ENCODE data around the gene RPL9. TPM values are rescaled to one million over a fixed set of nuclear protein-coding genes. Genes with fewer than 3 reads are reported as not detected.

RPL9 gene
- total RNA-seq, 1 experiment from 2014 or later = 1,657 TPM

- ChIA-PET POLR2A (interaction anchor here (1.1 to 1.9 kb wide), 2 partner anchors 11 to 169 kb away, joined by 3 to 14 read pairs; partner anchors contain the start of genes LIAS, RPL9 and SMIM14), CTCF (interaction anchor here (0.7 to 1.9 kb wide), 21 partner anchors 10 to 856 kb away, joined by 3 to 14 read pairs (median 3); partner anchors contain the start of genes LIAS, RPL9, SMIM14 and UGDH), RAD21 (ENCODE audit: low non-redundant PET in 1 of 2, low total read pairs in 2 of 2, uncharacterized antibody in 2 of 2, unreplicated experiment in 2 of 2) (interaction anchor here in 1 of 2 experiments (1.2 kb wide), 1 partner anchor 189 kb away, joined by 3 read pairs; no protein-coding TSS in a partner anchor)
- Histone ChIP-seq H4K20me1 (ENCODE audit: insufficient read depth) (no peaks in the 10 kb centered on the region), H3K4me2 (ENCODE audit: low read length) (peak overlapping the region; percentile 4; the same call in 1 of the 2 replicates), H3K9ac (ENCODE audit: low read length) (peak overlapping the region; percentile 15; the same call in 1 of the 2 replicates), H3K79me2 (ENCODE audit: insufficient read depth, low read length) (peaks cover 4% of the 10 kb centered on the region; the same call in 1 of the 2 replicates), H3K9me3 (ENCODE audit: control insufficient read depth in 1 of 2, insufficient read depth in 1 of 2, low read depth in 1 of 2, low read length in 2 of 2) (no peaks in the 10 kb centered on the region), H3K36me3 (ENCODE audit: control insufficient read depth in 1 of 2, insufficient read depth in 2 of 2, low read length in 2 of 2) (peaks cover 19 to 23% of the 10 kb centered on the region in 2 experiments), H3K27me3 (ENCODE audit: insufficient read depth, low read length) (no peaks in the 10 kb centered on the region), H3K4me3 (replicated peaks in 1 of 2; ENCODE audit: low read depth in 1 of 2, low read length in 2 of 2) (no peak overlapping the region), H3K27ac (ENCODE audit: low read depth, low read length) (peak overlapping the region; percentile 23; the same call in 1 of the 2 replicates), H2AFZ (ENCODE audit: low read depth, low read length, poor library complexity, severe bottlenecking) (no peak overlapping the region), H3K4me1 (ENCODE audit: control insufficient read depth in 1 of 2, insufficient read depth in 2 of 2, low read length in 2 of 2) (peaks cover 2 to 13% of the 10 kb centered on the region in 2 experiments; a peak in 2 of 4 replicates), H3K9me2 (ENCODE audit: insufficient read depth) (no peaks in the 10 kb centered on the region)
- peak; percentile 81 to 99 (median 97) for TF ChIP-seq CTCF (IDR thresholded peaks at IDR 0.05 in 2 of 3, conservative IDR thresholded peaks at IDR 0.05 in 1 of 3; ENCODE audit: borderline replicate concordance in 1 of 3, insufficient read depth in 1 of 3, low read depth in 2 of 3, low read length in 2 of 3)
- peak; percentile 67 for TF ChIP-seq CBX3 (IDR thresholded peaks at IDR 0.05; ENCODE audit: low read depth)
- TF ChIP-seq SP1 (IDR thresholded peaks at IDR 0.05; ENCODE audit: low read depth) = peak; percentile 33; the same call in 1 of the 2 replicates
- no peak for TF ChIP-seq ZBTB33 (IDR thresholded peaks at IDR 0.05; ENCODE audit: extremely low read depth, insufficient replicate concordance, low read length)
- no peak for TF ChIP-seq EZH2phosphoT487 (IDR thresholded peaks at IDR 0.05; ENCODE audit: borderline replicate concordance)
- TF ChIP-seq MAX (IDR thresholded peaks at IDR 0.05) = peak; percentile 39; the same call in 1 of the 2 replicates
- no peak for TF ChIP-seq TCF7L2 (IDR thresholded peaks at IDR 0.05; ENCODE audit: borderline replicate concordance, extremely low read depth, insufficient read depth, insufficient read length)
- 0 out of 2 replicates have a peak, but pooled peaks have one; percentile 5 for TF ChIP-seq FOSL1 (IDR thresholded peaks at IDR 0.05; ENCODE audit: low read depth)
- no peak for TF ChIP-seq EZH2 (IDR thresholded peaks at IDR 0.05)
- peak; percentile 26 for TF ChIP-seq YY1 (IDR thresholded peaks at IDR 0.05; ENCODE audit: extremely low read depth, insufficient replicate concordance, low read depth, low read length)
- TF ChIP-seq SRF (IDR thresholded peaks at IDR 0.05; ENCODE audit: low read depth) = peak; percentile 56; the same call in 1 of the 2 replicates
- no peak for TF ChIP-seq ATF3 (IDR thresholded peaks at IDR 0.05)
- no peak for TF ChIP-seq POLR2AphosphoS5 (IDR thresholded peaks at IDR 0.05; ENCODE audit: low read depth, low read length)
- peak; percentile 96 for TF ChIP-seq RAD21 (IDR thresholded peaks at IDR 0.05; ENCODE audit: low read depth)
- no peak for TF ChIP-seq ZNF274 (IDR thresholded peaks at IDR 0.05; ENCODE audit: low read depth, low read length)
- TF ChIP-seq ZFX (IDR thresholded peaks at IDR 0.05) = no peak
- intact Hi-C loops (cut with micrococcal nuclease) = loop anchor here (1.0 to 10.0 kb wide), 7 partner anchors 123 to 835 kb away; partner anchors contain the start of genes N4BP2, SMIM14 and UBE2K
- ATAC-seq (peak; percentile 97), DNase-seq (ENCODE audit: low read depth, low spot score) (peak; percentile 86)
- no TSS peak for BruUV-seq (replicated peaks)
Observed at GRCh38 chr4:39469429-39470077, 10.8 kb upstream of the RPL9 start.

Data from HCT116 (cell line).